HepG2 (cell line): ENCODE data around the gene GEMIN2. TPM values are rescaled to one million over a fixed set of nuclear protein-coding genes. Genes with fewer than 3 reads are reported as not detected.

Source experiments
- AFF4 ChIP-seq: sonication (generic); formaldehyde crosslinking; IDR thresholded peaks from 2 replicates; pipeline ENCODE4 v1.4.0; 2020; ENCODE audit warnings: missing genetic modification reagents
- CBX2 ChIP-seq, 2 experiments: fragments of 200-600 bp in 1 of 2; sonication (generic); formaldehyde crosslinking in 1 of 2; IDR thresholded peaks; 2 replicates each; pipeline versions ENCODE4 v1.7.0 to v1.8.1; 2018 to 2022; ENCODE audit warnings: low read depth in 2 of 2, low read length in 1 of 2, mild to moderate bottlenecking in 1 of 2, missing genetic modification reagents in 1 of 2
- HDAC6 ChIP-seq: fragments of 200-600 bp; sonication (generic); IDR thresholded peaks from 2 replicates; pipeline ENCODE4 v1.7.0; 2017; ENCODE audit warnings: mild to moderate bottlenecking, antibody characterized with exemption, low read length, low read depth
- MAF1 ChIP-seq: sonication (generic); formaldehyde crosslinking; IDR thresholded peaks from 2 replicates; pipeline ENCODE4 v1.5.0; 2020; ENCODE audit warnings: missing genetic modification reagents, borderline replicate concordance
- REL ChIP-seq: sonication (generic); formaldehyde crosslinking; conservative IDR thresholded peaks from 2 replicates; pipeline ENCODE4 v1.8.0; 2022; ENCODE audit warnings: mild to moderate bottlenecking, missing genetic modification reagents, moderate library complexity
- SIN3B ChIP-seq: fragments of 150-350 bp; IDR thresholded peaks from 2 replicates; pipeline ENCODE4 v1.6.1; 2014; ENCODE audit warnings: low read length
- SRY ChIP-seq: sonication (generic); formaldehyde crosslinking; IDR thresholded peaks from 2 replicates; pipeline ENCODE4 v1.8.0; 2022; ENCODE audit warnings: mild to moderate bottlenecking, missing genetic modification reagents
- STAG1 ChIP-seq: sonication (generic); formaldehyde crosslinking; IDR thresholded peaks from 2 replicates; pipeline ENCODE4 v1.4.0; 2020; ENCODE audit warnings: missing genetic modification reagents
- STAT5B ChIP-seq: sonication (generic); formaldehyde crosslinking; IDR thresholded peaks from 2 replicates; pipeline ENCODE4 v1.4.0; 2020; ENCODE audit warnings: missing genetic modification reagents
- ZNF121 ChIP-seq: sonication (generic); formaldehyde crosslinking; IDR thresholded peaks from 2 replicates; pipeline ENCODE4 v1.5.0; 2020; ENCODE audit warnings: mild to moderate bottlenecking, missing genetic modification reagents
- ZNF558 ChIP-seq: sonication (generic); formaldehyde crosslinking; IDR thresholded peaks from 2 replicates; pipeline ENCODE4 v1.9.0; 2022; ENCODE audit warnings: mild to moderate bottlenecking, missing genetic modification reagents, borderline replicate concordance
- ZNF841 ChIP-seq: sonication (generic); formaldehyde crosslinking; IDR thresholded peaks from 2 replicates; pipeline ENCODE4 v1.8.1; 2023; ENCODE audit warnings: missing genetic modification reagents, borderline replicate concordance
- ZSCAN12 ChIP-seq: sonication (generic); formaldehyde crosslinking; IDR thresholded peaks from 2 replicates; pipeline ENCODE4 v1.9.0; 2021; ENCODE audit warnings: mild to moderate bottlenecking, missing genetic modification reagents
- polyA plus RNA-seq, 8 experiments: library from polyadenylated mRNA; depleted of rRNA in 3 of 8; stranded (reverse) in 7 of 8; unstranded in 1 of 8; fragments of >200 nt; fragmentation: Illumina TruSeq in 4 of 8; extraction: Trizol in 4 of 8; gene quantifications; 2 replicates each; pipeline versions ENCODE4 v1.2.1 to v1.2.3, GENCODE V29; 2011 to 2016; ENCODE audit warnings: low read depth in 4 of 8, missing spikeins in 1 of 8, mixed read lengths in 1 of 8; ENCODE audit not compliant: insufficient read depth in 1 of 8
- total RNA-seq, 5 experiments: library from RNA; depleted of rRNA; stranded (reverse); fragments of >200 nt; fragmentation: Illumina TruSeq; extraction: Trizol; gene quantifications; 2 replicates each; pipeline ENCODE4 v1.2.3, GENCODE V29; 2016; ENCODE audit warnings: low read depth in 1 of 5
- TF ChIP-seq, protein P1 (sequence below): sonication (generic); formaldehyde crosslinking; IDR thresholded peaks from 2 replicates; pipeline ENCODE4 v1.4.0; 2020; ENCODE audit warnings: missing genetic modification reagents
- TF ChIP-seq, protein P2 (sequence below): IDR thresholded peaks from 2 replicates; pipeline ENCODE4 v1.6.1; 2016; ENCODE audit warnings: low read depth, control low read depth
- TF ChIP-seq, protein P3 (sequence below): sonication (generic); formaldehyde crosslinking; IDR thresholded peaks from 2 replicates; pipeline ENCODE4 v1.5.0; 2020; ENCODE audit warnings: mild to moderate bottlenecking, missing genetic modification reagents

GEMIN2 gene
- total and polyA plus RNA-seq, 2 of the 13 experiments (the other 11 are each of a cell fraction or from before 2014, with no cell fraction given) = 54.8 to 110 TPM

DNA sequence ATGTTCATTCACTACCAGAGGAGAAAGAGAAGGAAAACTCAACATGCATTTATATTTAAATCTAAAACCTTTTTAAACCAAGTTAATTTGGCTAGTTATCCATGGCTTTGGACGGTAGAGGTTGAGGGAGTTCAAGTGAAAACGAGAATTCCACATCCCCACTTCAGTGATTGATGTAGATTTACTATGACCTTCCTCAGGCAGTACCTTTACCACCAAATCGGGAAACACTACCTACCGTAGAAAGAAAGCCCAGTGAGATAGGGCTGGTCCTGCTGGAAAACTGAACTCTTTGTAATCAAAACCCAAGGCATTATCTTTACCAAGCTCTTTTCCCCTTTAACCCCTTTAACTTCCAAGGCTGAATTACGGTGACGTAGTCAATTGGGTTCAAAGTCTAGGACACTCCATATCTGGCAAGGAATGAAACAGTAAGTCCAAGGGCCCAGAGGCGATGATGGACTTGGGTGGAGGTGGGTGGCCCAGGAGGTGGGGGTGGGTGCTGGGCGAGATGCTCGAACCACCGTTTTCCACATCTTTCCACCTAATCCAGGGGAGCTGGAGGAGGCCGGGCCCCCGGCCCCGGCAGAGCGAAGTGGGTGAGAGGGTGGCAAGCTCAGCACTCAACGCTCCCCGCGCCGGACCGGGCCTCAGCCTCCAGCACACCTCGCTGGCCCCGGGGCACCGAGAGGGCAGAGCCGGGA is 11.7 kb upstream of the GEMIN2 start (continued):
- no peak for TF ChIP-seq CBX2 (IDR thresholded peaks at IDR 0.05; ENCODE audit: low read depth, low read length)
- TF ChIP-seq CBX2 (CRISPR knock-in tag; IDR thresholded peaks at IDR 0.05; ENCODE audit: low read depth) = no peak
- TF ChIP-seq HDAC6 = no peak; the same call in 1 of the 2 replicates
- TF ChIP-seq, protein P1, sequence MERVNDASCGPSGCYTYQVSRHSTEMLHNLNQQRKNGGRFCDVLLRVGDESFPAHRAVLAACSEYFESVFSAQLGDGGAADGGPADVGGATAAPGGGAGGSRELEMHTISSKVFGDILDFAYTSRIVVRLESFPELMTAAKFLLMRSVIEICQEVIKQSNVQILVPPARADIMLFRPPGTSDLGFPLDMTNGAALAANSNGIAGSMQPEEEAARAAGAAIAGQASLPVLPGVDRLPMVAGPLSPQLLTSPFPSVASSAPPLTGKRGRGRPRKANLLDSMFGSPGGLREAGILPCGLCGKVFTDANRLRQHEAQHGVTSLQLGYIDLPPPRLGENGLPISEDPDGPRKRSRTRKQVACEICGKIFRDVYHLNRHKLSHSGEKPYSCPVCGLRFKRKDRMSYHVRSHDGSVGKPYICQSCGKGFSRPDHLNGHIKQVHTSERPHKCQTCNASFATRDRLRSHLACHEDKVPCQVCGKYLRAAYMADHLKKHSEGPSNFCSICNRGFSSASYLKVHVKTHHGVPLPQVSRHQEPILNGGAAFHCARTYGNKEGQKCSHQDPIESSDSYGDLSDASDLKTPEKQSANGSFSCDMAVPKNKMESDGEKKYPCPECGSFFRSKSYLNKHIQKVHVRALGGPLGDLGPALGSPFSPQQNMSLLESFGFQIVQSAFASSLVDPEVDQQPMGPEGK (CRISPR knock-in tag) = no peak
- TF ChIP-seq ZSCAN12 = peak; percentile 87
- no peak for TF ChIP-seq STAT5B (CRISPR knock-in tag)
- no peak for TF ChIP-seq STAG1 (CRISPR knock-in tag)
- TF ChIP-seq SRY = no peak
- TF ChIP-seq ZNF841 (CRISPR knock-in tag) = no peak
- TF ChIP-seq, protein P2, sequence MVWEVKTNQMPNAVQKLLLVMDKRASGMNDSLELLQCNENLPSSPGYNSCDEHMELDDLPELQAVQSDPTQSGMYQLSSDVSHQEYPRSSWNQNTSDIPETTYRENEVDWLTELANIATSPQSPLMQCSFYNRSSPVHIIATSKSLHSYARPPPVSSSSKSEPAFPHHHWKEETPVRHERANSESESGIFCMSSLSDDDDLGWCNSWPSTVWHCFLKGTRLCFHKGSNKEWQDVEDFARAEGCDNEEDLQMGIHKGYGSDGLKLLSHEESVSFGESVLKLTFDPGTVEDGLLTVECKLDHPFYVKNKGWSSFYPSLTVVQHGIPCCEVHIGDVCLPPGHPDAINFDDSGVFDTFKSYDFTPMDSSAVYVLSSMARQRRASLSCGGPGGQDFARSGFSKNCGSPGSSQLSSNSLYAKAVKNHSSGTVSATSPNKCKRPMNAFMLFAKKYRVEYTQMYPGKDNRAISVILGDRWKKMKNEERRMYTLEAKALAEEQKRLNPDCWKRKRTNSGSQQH (CRISPR knock-in tag) = no peak
- no peak for TF ChIP-seq ZNF558
- TF ChIP-seq ZNF121 = no peak
- 0 out of 2 replicates have a peak, but pooled peaks have one; percentile 71 for TF ChIP-seq MAF1
- peak; percentile 4; the same call in 1 of the 2 replicates for TF ChIP-seq SIN3B
- no peak; the same call in 1 of the 2 replicates for TF ChIP-seq AFF4 (CRISPR knock-in tag)
- no peak for TF ChIP-seq REL (CRISPR knock-in tag)
- TF ChIP-seq, protein P3, sequence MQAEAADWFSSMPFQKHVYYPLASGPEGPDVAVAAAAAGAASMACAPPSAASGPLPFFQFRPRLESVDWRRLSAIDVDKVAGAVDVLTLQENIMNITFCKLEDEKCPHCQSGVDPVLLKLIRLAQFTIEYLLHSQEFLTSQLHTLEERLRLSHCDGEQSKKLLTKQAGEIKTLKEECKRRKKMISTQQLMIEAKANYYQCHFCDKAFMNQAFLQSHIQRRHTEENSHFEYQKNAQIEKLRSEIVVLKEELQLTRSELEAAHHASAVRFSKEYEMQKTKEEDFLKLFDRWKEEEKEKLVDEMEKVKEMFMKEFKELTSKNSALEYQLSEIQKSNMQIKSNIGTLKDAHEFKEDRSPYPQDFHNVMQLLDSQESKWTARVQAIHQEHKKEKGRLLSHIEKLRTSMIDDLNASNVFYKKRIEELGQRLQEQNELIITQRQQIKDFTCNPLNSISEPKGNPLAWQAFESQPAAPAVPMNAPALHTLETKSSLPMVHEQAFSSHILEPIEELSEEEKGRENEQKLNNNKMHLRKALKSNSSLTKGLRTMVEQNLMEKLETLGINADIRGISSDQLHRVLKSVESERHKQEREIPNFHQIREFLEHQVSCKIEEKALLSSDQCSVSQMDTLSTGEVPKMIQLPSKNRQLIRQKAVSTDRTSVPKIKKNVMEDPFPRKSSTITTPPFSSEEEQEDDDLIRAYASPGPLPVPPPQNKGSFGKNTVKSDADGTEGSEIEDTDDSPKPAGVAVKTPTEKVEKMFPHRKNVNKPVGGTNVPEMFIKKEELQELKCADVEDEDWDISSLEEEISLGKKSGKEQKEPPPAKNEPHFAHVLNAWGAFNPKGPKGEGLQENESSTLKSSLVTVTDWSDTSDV (CRISPR knock-in tag) = no peak
